ENCODE results near the gene ALOX12.

The ALOX12 gene

GRCh38 chr17:7022781-7023571 lies 27.1 kb downstream of the ALOX12 start, which contains the start of gene BCL6B:
Gene BCL6B (plus strand): TSS chr17:7023050. CDS start chr17:7023672, 622 bp downstream.
- DNase-seq (ENCODE audit: low spot score), result no peak

- no peak for DNase-seq (ENCODE audit: low spot score)
Measured at GRCh38 chr17:7023576-7024401, 27.9 kb downstream of the ALOX12 start.

GRCh38 chr17:7024402-7024785 lies 28.5 kb downstream of the ALOX12 start:
- no peak for DNase-seq (ENCODE audit: low spot score)

GRCh38 chr17:7025245-7025644 lies 29.4 kb downstream of the ALOX12 start:
- no peak for DNase-seq (ENCODE audit: low spot score)

GRCh38 chr17:7026471-7027115 lies 30.7 kb downstream of the ALOX12 start:
- DNase-seq (ENCODE audit: low spot score), result no peak

- DNase-seq (ENCODE audit: low spot score), result no peak
Measured at GRCh38 chr17:7027335-7027734, 31.5 kb downstream of the ALOX12 start.

- DNase-seq (ENCODE audit: low spot score), result no peak
Measured at GRCh38 chr17:7029096-7029495, 33.2 kb downstream of the ALOX12 start.

- no peak for DNase-seq (ENCODE audit: low spot score)
Measured at GRCh38 chr17:7029659-7030058, 33.8 kb downstream of the ALOX12 start.

- DNase-seq (ENCODE audit: low spot score), result no peak
Measured at GRCh38 chr17:7034955-7035590, 39.2 kb downstream of the ALOX12 start.

GRCh38 chr17:7035591-7036368 lies 39.9 kb downstream of the ALOX12 start, which contains the start of gene SLC16A13:
Gene SLC16A13 (plus strand): TSS chr17:7036015. CDS start chr17:7036383, 368 bp downstream.
- peak; percentile 52 for DNase-seq (ENCODE audit: low spot score)

GRCh38 chr17:7038025-7038862 lies 42.4 kb downstream of the ALOX12 start:
- no peak for DNase-seq (ENCODE audit: low spot score)

- DNase-seq (ENCODE audit: low spot score), result no peak
Measured at GRCh38 chr17:7039832-7040231, 44.0 kb downstream of the ALOX12 start.

- DNase-seq (ENCODE audit: low spot score), result no peak
Measured at GRCh38 chr17:7041607-7042500, 46.0 kb downstream of the ALOX12 start.

- no peak for DNase-seq (ENCODE audit: low spot score)
Measured at GRCh38 chr17:7042501-7043181, 46.8 kb downstream of the ALOX12 start.

- DNase-seq (ENCODE audit: low spot score), result no peak
Measured at GRCh38 chr17:7043182-7043496, 47.3 kb downstream of the ALOX12 start.

GRCh38 chr17:7043497-7044198 lies 47.8 kb downstream of the ALOX12 start, which contains the start of gene SLC16A11:
Gene SLC16A11 (minus strand): TSS chr17:7044092. CDS start chr17:7043513, 579 bp downstream.
- DNase-seq (ENCODE audit: low spot score), result no peak

GRCh38 chr17:7045492-7046126 lies 49.8 kb downstream of the ALOX12 start:
- no peak for DNase-seq (ENCODE audit: low spot score)

All from D341Med (cell line).